HEK293 (cell line): ENCODE data around the gene PRDX2.

Source experiments
- CTCF ChIA-PET: fragments of 350-600 bp; formaldehyde crosslinking; extraction: SDS; loops from one replicate; lab custom pipeline; 2021; ENCODE audit warnings: antibody characterized with exemption; lab: Yijun Ruan, JAX
- POLR2A ChIA-PET: fragments of 300-600 bp; formaldehyde crosslinking; extraction: SDS; loops from one replicate; lab custom pipeline; 2020; ENCODE audit warnings: antibody characterized with exemption, inconsistent platforms; lab: Yijun Ruan, JAX
- H3K27ac ChIP-seq: fragments of 200-500 bp; sonication (Bioruptor generic); 2 replicates; pipeline ENCODE4 v1.5.1; 2014; ENCODE audit warnings: low read depth, low read length, control low read depth, inconsistent platforms; ENCODE audit errors: extremely low read depth
- H3K36me3 ChIP-seq, 2 experiments: fragments of 200-500 bp in 1 of 2; sonication (Bioruptor generic) in 1 of 2; 1 replicate in 1 of 2; 2 replicates in 1 of 2; pipeline ENCODE4 v1.5.1; 2014 to 2017; ENCODE audit warnings: inconsistent platforms in 2 of 2, low read length in 2 of 2; ENCODE audit not compliant: control insufficient read depth in 2 of 2, insufficient read depth in 1 of 2
- H3K4me1 ChIP-seq: fragments of 200-500 bp; sonication (Bioruptor generic); 2 replicates; pipeline ENCODE4 v1.5.1; 2014; ENCODE audit warnings: mild to moderate bottlenecking, low read length, inconsistent platforms; ENCODE audit not compliant: control insufficient read depth, insufficient read depth
- H3K4me3 ChIP-seq: 2 replicates; pipeline ENCODE4 v1.5.1; 2011; ENCODE audit warnings: low read depth, mild to moderate bottlenecking, control low read depth, low read length, moderate library complexity
- H3K9me3 ChIP-seq: fragments of 200-500 bp; sonication (Bioruptor generic); 2 replicates; pipeline ENCODE4 v1.5.1; 2014; ENCODE audit warnings: low read depth, low read length, inconsistent platforms; ENCODE audit not compliant: control insufficient read depth, insufficient read depth
- EGR2 ChIP-seq: fragments of 450-650 bp; formaldehyde crosslinking; IDR thresholded peaks from 2 replicates; pipeline ENCODE4 v1.5.1; 2016; ENCODE audit warnings: low read depth, missing biosample characterization, missing genetic modification characterization
- HOXA7 ChIP-seq: sonication (generic); formaldehyde crosslinking; IDR thresholded peaks from 2 replicates; pipeline ENCODE4 v1.8.1; 2022; ENCODE audit warnings: missing genetic modification reagents, borderline replicate concordance
- HOXD13 ChIP-seq: sonication (generic); formaldehyde crosslinking; IDR thresholded peaks from 2 replicates; pipeline ENCODE4 v1.8.0; 2022; ENCODE audit warnings: missing genetic modification reagents, borderline replicate concordance
- KLF16 ChIP-seq: fragments of 450-650 bp; formaldehyde crosslinking; IDR thresholded peaks from 2 replicates; pipeline ENCODE4 v1.5.1; 2017; ENCODE audit warnings: missing biosample characterization, missing genetic modification characterization
- KLF8 ChIP-seq: fragments of 450-650 bp; formaldehyde crosslinking; IDR thresholded peaks from 2 replicates; pipeline ENCODE4 v1.5.1; 2016; ENCODE audit warnings: missing biosample characterization, missing genetic modification characterization
- MYNN ChIP-seq: fragments of 450-650 bp; formaldehyde crosslinking; IDR thresholded peaks from 2 replicates; pipeline ENCODE4 v1.5.1; 2016; ENCODE audit warnings: missing biosample characterization, missing genetic modification characterization, borderline replicate concordance
- SALL2 ChIP-seq: fragments of 450-650 bp; formaldehyde crosslinking; IDR thresholded peaks from 2 replicates; pipeline ENCODE4 v1.5.0; 2017; ENCODE audit warnings: missing biosample characterization, mild to moderate bottlenecking, missing genetic modification characterization, borderline replicate concordance
- SP2 ChIP-seq: fragments of 450-650 bp; formaldehyde crosslinking; IDR thresholded peaks from 2 replicates; pipeline ENCODE4 v1.5.1; 2016; ENCODE audit warnings: missing biosample characterization, missing genetic modification characterization
- YY1 ChIP-seq: fragments of 450-650 bp; formaldehyde crosslinking; IDR thresholded peaks from 2 replicates; pipeline ENCODE4 v1.5.1; 2018; ENCODE audit warnings: missing biosample characterization, missing genetic modification characterization
- ZBTB10 ChIP-seq: fragments of 450-650 bp; formaldehyde crosslinking; IDR thresholded peaks from 2 replicates; pipeline ENCODE4 v1.5.1; 2016; ENCODE audit warnings: missing biosample characterization, missing genetic modification characterization
- ZBTB8A ChIP-seq: fragments of 450-650 bp; formaldehyde crosslinking; IDR thresholded peaks from 2 replicates; pipeline ENCODE4 v1.5.1; 2016; ENCODE audit warnings: missing biosample characterization, missing genetic modification characterization
- ZFHX2 ChIP-seq: fragments of 450-650 bp; formaldehyde crosslinking; conservative IDR thresholded peaks from 2 replicates; pipeline ENCODE4 v1.5.1; 2016; ENCODE audit warnings: missing biosample characterization, missing genetic modification characterization
- ZFP37 ChIP-seq: fragments of 450-650 bp; formaldehyde crosslinking; IDR thresholded peaks from 2 replicates; pipeline ENCODE4 v1.5.1; 2016; ENCODE audit warnings: missing biosample characterization, missing genetic modification characterization
- ZNF10 ChIP-seq: fragments of 450-650 bp; formaldehyde crosslinking; IDR thresholded peaks from 2 replicates; pipeline ENCODE4 v1.5.1; 2017; ENCODE audit warnings: missing biosample characterization, missing genetic modification characterization
- ZNF133 ChIP-seq: fragments of 450-650 bp; formaldehyde crosslinking; IDR thresholded peaks from 2 replicates; pipeline ENCODE4 v1.5.1; 2016; ENCODE audit warnings: missing biosample characterization, missing genetic modification characterization
- ZNF140 ChIP-seq: fragments of 450-650 bp; formaldehyde crosslinking; IDR thresholded peaks from 2 replicates; pipeline ENCODE4 v1.5.1; 2016; ENCODE audit warnings: missing biosample characterization, missing genetic modification characterization
- ZNF2 ChIP-seq: fragments of 450-650 bp; formaldehyde crosslinking; IDR thresholded peaks from 2 replicates; pipeline ENCODE4 v1.5.1; 2016; ENCODE audit warnings: missing biosample characterization, missing genetic modification characterization
- ZNF221 ChIP-seq: fragments of 450-650 bp; formaldehyde crosslinking; IDR thresholded peaks from 2 replicates; pipeline ENCODE4 v1.5.1; 2017; ENCODE audit warnings: missing biosample characterization, missing genetic modification characterization, borderline replicate concordance
- ZNF23 ChIP-seq: fragments of 450-650 bp; formaldehyde crosslinking; IDR thresholded peaks from 2 replicates; pipeline ENCODE4 v1.5.1; 2016; ENCODE audit warnings: missing biosample characterization, missing genetic modification characterization, borderline replicate concordance
- ZNF324 ChIP-seq: fragments of 450-650 bp; formaldehyde crosslinking; IDR thresholded peaks from 2 replicates; pipeline ENCODE4 v1.5.1; 2016; ENCODE audit warnings: missing biosample characterization, missing genetic modification characterization
- ZNF335 ChIP-seq: fragments of 450-650 bp; formaldehyde crosslinking; conservative IDR thresholded peaks from 2 replicates; pipeline ENCODE4 v1.5.1; 2016; ENCODE audit warnings: missing biosample characterization, missing genetic modification characterization
- ZNF366 ChIP-seq: fragments of 450-650 bp; formaldehyde crosslinking; conservative IDR thresholded peaks from 2 replicates; pipeline ENCODE4 v1.5.1; 2016; ENCODE audit warnings: missing biosample characterization, missing genetic modification characterization
- ZNF404 ChIP-seq: fragments of 450-650 bp; formaldehyde crosslinking; IDR thresholded peaks from 2 replicates; pipeline ENCODE4 v1.5.1; 2017; ENCODE audit warnings: missing biosample characterization, missing genetic modification characterization
- ZNF514 ChIP-seq: fragments of 450-650 bp; formaldehyde crosslinking; IDR thresholded peaks from 2 replicates; pipeline ENCODE4 v1.5.1; 2016; ENCODE audit warnings: missing biosample characterization, missing genetic modification characterization
- ZNF548 ChIP-seq: fragments of 450-650 bp; formaldehyde crosslinking; IDR thresholded peaks from 2 replicates; pipeline ENCODE4 v1.5.1; 2016; ENCODE audit warnings: missing biosample characterization, missing genetic modification characterization
- ZNF571 ChIP-seq: fragments of 450-650 bp; formaldehyde crosslinking; IDR thresholded peaks from 2 replicates; pipeline ENCODE4 v1.5.0; 2017; ENCODE audit warnings: missing biosample characterization, missing genetic modification characterization
- ZNF596 ChIP-seq: fragments of 450-650 bp; IDR thresholded peaks from 2 replicates; pipeline ENCODE4 v1.5.0; 2018; ENCODE audit warnings: missing biosample characterization, mild to moderate bottlenecking, missing genetic modification characterization, moderate library complexity
- ZNF610 ChIP-seq: fragments of 450-650 bp; formaldehyde crosslinking; IDR thresholded peaks from 2 replicates; pipeline ENCODE4 v1.5.1; 2016; ENCODE audit warnings: missing biosample characterization, missing genetic modification characterization, borderline replicate concordance
- ZNF670 ChIP-seq: fragments of 450-650 bp; formaldehyde crosslinking; IDR thresholded peaks from 2 replicates; pipeline ENCODE4 v1.5.1; 2016; ENCODE audit warnings: missing biosample characterization, missing genetic modification characterization, low read depth
- ZNF704 ChIP-seq: fragments of 450-650 bp; formaldehyde crosslinking; IDR thresholded peaks from 2 replicates; pipeline ENCODE4 v1.5.1; 2016; ENCODE audit warnings: missing biosample characterization, missing genetic modification characterization
- ZNF768 ChIP-seq: fragments of 450-650 bp; formaldehyde crosslinking; IDR thresholded peaks from 2 replicates; pipeline ENCODE4 v1.5.1; 2018; ENCODE audit warnings: missing biosample characterization, mild to moderate bottlenecking, missing genetic modification characterization
- ZNF777 ChIP-seq: fragments of 450-650 bp; formaldehyde crosslinking; IDR thresholded peaks from 2 replicates; pipeline ENCODE4 v1.5.1; 2017; ENCODE audit warnings: missing biosample characterization, missing genetic modification characterization, borderline replicate concordance

The PRDX2 gene

GRCh38 chr19:12834976-12835757 is 33.6 kb upstream of the PRDX2 start:
- H3K27ac ChIP-seq = no peak overlapping the region
- H3K4me3 ChIP-seq = no peak overlapping the region
- no peaks in the 10 kb centered on the region for H3K36me3 ChIP-seq
- H3K9me3 ChIP-seq = no peaks in the 10 kb centered on the region
- H3K4me1 ChIP-seq = 0 out of 2 replicates have a peak, but pooled peaks cover 2% of the 10 kb centered on the region
- ChIA-PET CTCF (interaction anchor here (1.1 to 1.9 kb wide), 4 partner anchors 10 to 78 kb away, joined by 3 to 15 read pairs (median 4); no protein-coding TSS in a partner anchor), POLR2A (interaction anchor here (1.4 to 1.5 kb wide), 2 partner anchors 29 to 46 kb away, joined by 3 to 6 read pairs; partner anchors contain the start of genes DNASE2 and RNASEH2A)
- TF ChIP-seq ZNF10 = no peak
- TF ChIP-seq SALL2 (tag by site-specific recombination) = no peak
- no peak for TF ChIP-seq KLF16
- no peak for TF ChIP-seq ZNF548
- TF ChIP-seq ZNF221 = no peak
- peak; percentile 78 for TF ChIP-seq SP2 (tag by site-specific recombination)
- no peak for TF ChIP-seq ZBTB10 (tag by site-specific recombination)
- TF ChIP-seq ZNF514 (tag by site-specific recombination) = no peak
- TF ChIP-seq ZNF777 (tag by site-specific recombination) = no peak
- TF ChIP-seq ZNF23 (tag by site-specific recombination) = no peak
- no peak for TF ChIP-seq ZNF596 (tag by site-specific recombination)
- TF ChIP-seq ZNF404 (tag by site-specific recombination) = no peak
- TF ChIP-seq ZNF2 (tag by site-specific recombination) = no peak
- peak; percentile 62 for TF ChIP-seq ZFHX2 (tag by site-specific recombination)
- no peak for TF ChIP-seq ZNF133 (tag by site-specific recombination)
- TF ChIP-seq ZBTB8A (tag by site-specific recombination) = no peak
- no peak for TF ChIP-seq MYNN (tag by site-specific recombination)
- no peak for TF ChIP-seq ZNF610 (tag by site-specific recombination)
- no peak for TF ChIP-seq HOXD13
- no peak for TF ChIP-seq ZNF366
- TF ChIP-seq HOXA7 (CRISPR knock-in tag) = no peak
- no peak for TF ChIP-seq ZNF324 (tag by site-specific recombination)
- no peak for TF ChIP-seq ZNF571 (tag by site-specific recombination)
- TF ChIP-seq ZNF670 (tag by site-specific recombination) = no peak
- TF ChIP-seq ZNF335 (tag by site-specific recombination) = 0 out of 2 replicates have a peak, but pooled peaks have one; percentile 4
- TF ChIP-seq KLF8 = no peak
- no peak for TF ChIP-seq ZNF768 (tag by site-specific recombination)
- no peak for TF ChIP-seq ZFP37 (tag by site-specific recombination)
- no peak for TF ChIP-seq ZNF140 (tag by site-specific recombination)
- TF ChIP-seq YY1 (tag by site-specific recombination) = no peak
- peak; percentile 60 for TF ChIP-seq EGR2
- TF ChIP-seq ZNF704 = no peak
